Cardiac muscle cell (in vitro differentiated cells and primary cell): ENCODE measurements around the gene TUBA3E. TPM values are rescaled to one million over a fixed set of nuclear protein-coding genes. Genes with fewer than 3 reads are reported as not detected.
"Not testable (repeated sequence)": the region's sequence is repeated elsewhere in the genome, so short reads cannot be mapped to it uniquely, and the experiment has no call there.

Experiments
- DNase-seq, 2 donors: peaks; one replicate each; pipeline versions ENCODE4 v3.0.0 to v3.0.0-alpha.2; 2010 to 2017; ENCODE audit warnings: low read depth in 1 of 2, low spot score in 1 of 2
- H3K27ac ChIP-seq: fragments of 200-600 bp; sonication (generic); 2 replicates; pipeline ENCODE4 v1.5.1; 2016
- H3K27me3 ChIP-seq: fragments of 200-600 bp; sonication (generic); 2 replicates; pipeline ENCODE4 v1.6.0; 2016; ENCODE audit warnings: control low read depth
- H3K36me3 ChIP-seq: fragments of 200-600 bp; sonication (generic); 2 replicates; pipeline ENCODE4 v1.5.1; 2016; ENCODE audit warnings: control low read depth
- H3K4me1 ChIP-seq: fragments of 200-600 bp; sonication (generic); 2 replicates; pipeline ENCODE4 v1.8.1; 2017; ENCODE audit warnings: low read depth, mild to moderate bottlenecking, mixed run types
- H3K4me3 ChIP-seq: fragments of 200-600 bp; sonication (generic); 2 replicates; pipeline ENCODE4 v1.5.1; 2016; ENCODE audit warnings: mild to moderate bottlenecking
- H3K9me3 ChIP-seq: fragments of 200-600 bp; sonication (generic); 2 replicates; pipeline ENCODE4 v1.5.1; 2017; ENCODE audit warnings: low read depth, mild to moderate bottlenecking, control low read depth
- polyA plus RNA-seq: library from polyadenylated mRNA; unstranded; fragments of >200 nt; fragmentation: Nextera tagmentation; extraction: Ambion mirVana; gene quantifications from 2 replicates; pipeline ENCODE4 v1.2.1, GENCODE V29; 2016
- total RNA-seq: library from RNA; depleted of rRNA; stranded (reverse); fragments of >200 nt; gene quantifications from 2 replicates; pipeline ENCODE4 v1.2.3, GENCODE V29; 2016
- TF ChIP-seq, protein P1 (sequence below): IDR thresholded peaks from 2 replicates; pipeline ENCODE4 v1.5.1; 2012; ENCODE audit warnings: low read depth, mild to moderate bottlenecking, low read length

Gene TUBA3E
- total and polyA plus RNA-seq, 2 experiments from 2014 or later = not detected

DNA sequence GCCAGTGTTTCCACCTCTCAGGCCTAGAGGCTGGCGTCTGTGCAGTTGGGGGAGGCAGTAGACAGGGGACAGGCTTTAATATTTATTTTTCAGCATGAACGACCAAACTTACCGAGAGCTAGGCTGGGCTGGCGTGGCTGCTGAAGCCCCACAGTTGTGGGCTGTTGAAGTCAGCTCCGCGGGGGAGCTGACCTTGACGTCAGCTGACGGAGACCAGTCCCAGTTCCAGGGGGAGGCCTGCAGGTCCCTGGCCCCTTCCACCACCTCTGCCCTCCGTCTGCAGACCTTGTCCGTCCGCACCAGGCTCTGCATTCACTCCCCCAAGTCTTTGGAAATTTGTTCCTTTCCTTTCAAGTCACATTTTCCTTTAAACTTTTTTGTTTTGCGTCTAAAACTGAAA lies 33.4 kb upstream of the TUBA3E start:
- Histone ChIP-seq H3K27me3 (no peaks in the 10 kb centered on the region), H3K27ac (no peak overlapping the region), H3K36me3 (no peaks in the 10 kb centered on the region), H3K4me3 (no peak overlapping the region), H3K9me3 (no peaks in the 10 kb centered on the region), H3K4me1 (no peaks in the 10 kb centered on the region)
- DNase-seq = no peak
- TF ChIP-seq, protein P1, sequence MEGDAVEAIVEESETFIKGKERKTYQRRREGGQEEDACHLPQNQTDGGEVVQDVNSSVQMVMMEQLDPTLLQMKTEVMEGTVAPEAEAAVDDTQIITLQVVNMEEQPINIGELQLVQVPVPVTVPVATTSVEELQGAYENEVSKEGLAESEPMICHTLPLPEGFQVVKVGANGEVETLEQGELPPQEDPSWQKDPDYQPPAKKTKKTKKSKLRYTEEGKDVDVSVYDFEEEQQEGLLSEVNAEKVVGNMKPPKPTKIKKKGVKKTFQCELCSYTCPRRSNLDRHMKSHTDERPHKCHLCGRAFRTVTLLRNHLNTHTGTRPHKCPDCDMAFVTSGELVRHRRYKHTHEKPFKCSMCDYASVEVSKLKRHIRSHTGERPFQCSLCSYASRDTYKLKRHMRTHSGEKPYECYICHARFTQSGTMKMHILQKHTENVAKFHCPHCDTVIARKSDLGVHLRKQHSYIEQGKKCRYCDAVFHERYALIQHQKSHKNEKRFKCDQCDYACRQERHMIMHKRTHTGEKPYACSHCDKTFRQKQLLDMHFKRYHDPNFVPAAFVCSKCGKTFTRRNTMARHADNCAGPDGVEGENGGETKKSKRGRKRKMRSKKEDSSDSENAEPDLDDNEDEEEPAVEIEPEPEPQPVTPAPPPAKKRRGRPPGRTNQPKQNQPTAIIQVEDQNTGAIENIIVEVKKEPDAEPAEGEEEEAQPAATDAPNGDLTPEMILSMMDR = no peak

DNA sequence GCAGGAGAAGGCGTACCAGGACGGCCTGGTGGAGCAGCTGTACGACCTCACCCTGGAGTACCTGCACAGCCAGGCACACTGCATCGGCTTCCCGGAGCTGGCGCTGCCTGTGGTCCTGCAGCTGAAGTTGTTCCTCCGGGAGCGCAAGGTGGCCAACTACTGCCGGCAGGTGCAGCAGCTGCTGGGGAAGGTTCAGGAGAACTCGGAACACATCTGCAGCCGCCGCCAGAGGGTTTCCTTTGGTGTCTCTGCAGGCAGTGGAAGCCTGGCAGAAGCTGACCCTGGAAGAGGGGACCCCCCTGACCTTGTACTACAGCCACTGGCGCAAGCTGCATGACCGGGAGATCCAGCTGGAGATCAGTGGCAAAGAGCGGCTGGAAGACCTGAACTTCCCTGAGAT lies 32.7 kb upstream of the TUBA3E start:
- H3K27me3 ChIP-seq, H3K9me3 ChIP-seq, H3K27ac ChIP-seq, DNase-seq, H3K36me3 ChIP-seq, H3K4me3 ChIP-seq, H3K4me1 ChIP-seq: not testable (repeated sequence)

DNA sequence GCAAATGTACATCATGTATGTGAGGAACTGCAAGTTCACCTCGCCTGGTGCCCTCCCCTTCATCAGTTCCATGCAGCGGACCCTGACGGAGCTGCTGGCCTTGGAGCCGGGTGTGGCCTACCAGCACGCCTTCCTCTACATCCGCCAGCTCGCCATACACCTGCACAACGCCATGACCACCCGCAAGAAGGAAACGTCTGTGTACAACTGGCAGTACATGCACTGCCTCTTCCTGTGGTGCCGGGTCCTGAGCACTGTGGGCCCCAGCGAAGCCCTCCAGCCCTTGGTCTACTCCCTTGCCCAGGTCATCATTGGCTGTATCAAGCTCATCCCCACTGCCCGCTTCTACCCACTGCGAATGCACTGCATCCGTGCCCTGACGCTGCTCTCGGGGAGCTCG lies 32.1 kb upstream of the TUBA3E start:
- H3K9me3 ChIP-seq, H3K27me3 ChIP-seq, H3K4me3 ChIP-seq, DNase-seq, H3K36me3 ChIP-seq, H3K4me1 ChIP-seq, H3K27ac ChIP-seq: not testable (repeated sequence)

DNA sequence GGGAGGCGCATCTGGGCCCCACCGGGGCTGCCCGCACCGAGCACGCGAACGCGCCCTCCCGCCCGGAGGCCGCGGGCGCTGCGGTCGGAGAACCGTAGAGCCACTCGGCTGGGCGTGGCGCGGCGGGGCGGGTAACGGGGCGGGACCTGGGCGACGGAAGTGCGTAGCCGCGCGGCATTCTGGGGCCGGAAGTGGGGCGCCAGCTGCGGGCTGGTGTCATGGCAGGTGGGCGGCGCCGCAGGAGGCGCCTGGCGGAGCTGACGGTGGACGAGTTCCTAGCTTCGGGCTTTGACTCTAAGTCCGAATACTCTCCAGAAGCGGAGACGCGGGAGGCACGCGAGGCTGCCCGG lies 30.9 kb upstream of the TUBA3E start:
- H3K4me3 ChIP-seq, H3K27ac ChIP-seq, H3K36me3 ChIP-seq, H3K4me1 ChIP-seq, H3K27me3 ChIP-seq, H3K9me3 ChIP-seq: not testable (repeated sequence)
- DNase-seq = peak in 1 of 2 donors; percentile 42

DNA sequence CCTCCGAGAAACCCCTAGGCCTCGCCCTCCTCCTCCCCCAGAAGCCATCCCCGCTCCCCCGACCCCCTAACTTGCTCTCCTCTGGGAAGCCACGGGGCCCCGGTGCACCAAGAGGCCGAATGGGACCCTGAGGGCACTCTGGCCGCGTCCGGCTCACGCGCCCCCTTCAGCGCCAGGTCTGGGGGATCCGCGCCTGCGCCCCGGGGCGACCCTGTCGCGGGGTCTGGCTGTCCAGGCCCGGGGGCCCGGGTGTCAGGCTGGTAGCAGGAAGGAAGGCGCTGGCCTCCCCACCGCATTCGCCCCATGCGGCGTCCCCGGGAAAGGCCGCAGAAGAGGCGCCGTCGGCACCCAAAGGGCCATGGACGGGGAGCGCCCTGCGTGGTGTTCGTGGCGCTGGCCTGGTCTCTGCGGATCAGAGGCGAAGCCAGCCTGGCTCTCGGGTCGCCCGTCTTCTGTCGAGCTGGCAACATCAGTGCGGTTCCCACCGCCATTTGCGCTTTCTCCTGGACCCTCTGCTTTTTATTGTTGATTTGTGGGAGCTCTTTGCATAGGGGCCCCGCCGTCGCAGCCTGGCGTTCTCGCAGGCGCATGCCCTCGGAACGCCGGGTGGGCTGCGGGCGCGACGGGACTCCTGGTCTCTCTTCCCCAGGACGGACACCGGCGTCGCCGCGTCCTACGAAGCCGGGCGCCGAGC lies 30.4 kb upstream of the TUBA3E start:
- H3K4me3 ChIP-seq, H3K4me1 ChIP-seq, DNase-seq, H3K27me3 ChIP-seq, H3K9me3 ChIP-seq, H3K36me3 ChIP-seq, H3K27ac ChIP-seq: not testable (repeated sequence)

GRCh38 chr2:130228005-130228404 lies 29.8 kb upstream of the TUBA3E start:
- not testable (repeated sequence) for H3K9me3 ChIP-seq, H3K36me3 ChIP-seq, H3K27me3 ChIP-seq, H3K27ac ChIP-seq, DNase-seq, H3K4me3 ChIP-seq, H3K4me1 ChIP-seq

DNA sequence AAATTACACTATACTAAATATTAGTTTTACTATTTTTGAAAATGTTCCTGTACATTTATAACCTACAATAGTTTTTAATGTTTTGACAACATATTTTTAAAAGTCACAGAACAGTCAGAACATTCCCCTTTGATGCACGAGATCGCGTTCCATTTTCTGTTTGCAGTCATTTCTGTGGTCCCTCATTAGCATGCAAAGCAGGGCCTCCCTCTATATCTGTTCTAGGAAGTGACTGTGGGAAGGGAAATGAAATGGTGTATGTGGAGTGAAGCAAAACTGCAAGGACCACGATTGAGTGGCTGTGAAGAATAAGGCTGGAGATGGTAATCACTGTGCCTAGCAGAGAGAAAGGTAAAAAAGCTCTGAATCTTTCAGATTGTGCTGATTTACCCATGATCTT lies 24.3 kb upstream of the TUBA3E start:
- not testable (repeated sequence) for DNase-seq, H3K4me1 ChIP-seq, H3K4me3 ChIP-seq, H3K9me3 ChIP-seq, H3K36me3 ChIP-seq, H3K27me3 ChIP-seq, H3K27ac ChIP-seq

DNA sequence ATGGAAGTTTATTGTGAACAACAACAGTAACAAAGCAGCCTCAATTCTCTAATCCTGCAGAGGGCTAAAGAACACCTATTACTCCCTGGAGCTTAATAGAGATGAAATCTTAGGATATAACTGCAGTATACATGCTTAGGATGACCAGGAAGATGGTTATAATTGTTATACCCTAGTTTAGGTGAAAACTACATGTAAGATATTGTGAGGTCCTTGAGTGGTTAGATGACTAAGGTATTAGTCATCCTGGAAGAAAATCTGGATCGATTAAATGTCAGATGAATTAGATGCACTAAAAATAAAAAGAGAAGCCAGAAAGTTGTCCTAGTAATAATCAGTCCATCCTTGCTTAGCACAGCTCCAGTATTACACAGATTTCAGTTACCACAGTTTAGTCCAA lies 22.3 kb upstream of the TUBA3E start:
- not testable (repeated sequence) for DNase-seq, H3K36me3 ChIP-seq, H3K4me1 ChIP-seq, H3K27ac ChIP-seq, H3K9me3 ChIP-seq, H3K27me3 ChIP-seq, H3K4me3 ChIP-seq

DNA sequence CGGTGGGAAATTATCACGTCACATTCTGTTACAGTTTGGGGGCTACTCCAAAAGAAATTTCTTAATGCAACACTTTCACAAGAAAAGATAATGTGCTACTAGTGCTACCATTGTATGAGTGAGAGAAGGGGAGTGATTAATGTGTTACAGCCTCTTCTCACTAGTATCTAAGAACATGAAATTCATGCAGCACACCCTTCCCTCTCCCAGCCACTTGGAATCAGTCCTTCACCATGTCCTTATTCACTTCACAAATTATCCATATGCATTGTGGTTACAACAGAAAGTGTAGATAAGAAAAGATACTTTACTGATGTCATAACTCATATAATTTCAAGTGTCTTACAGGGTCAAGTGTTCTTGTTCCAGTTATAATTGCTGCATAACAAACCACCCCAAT lies 20.9 kb upstream of the TUBA3E start:
- H3K9me3 ChIP-seq, DNase-seq, H3K4me3 ChIP-seq, H3K27ac ChIP-seq, H3K36me3 ChIP-seq, H3K4me1 ChIP-seq: not testable (repeated sequence)
- peaks cover 12% of the 10 kb centered on the region for H3K27me3 ChIP-seq

DNA sequence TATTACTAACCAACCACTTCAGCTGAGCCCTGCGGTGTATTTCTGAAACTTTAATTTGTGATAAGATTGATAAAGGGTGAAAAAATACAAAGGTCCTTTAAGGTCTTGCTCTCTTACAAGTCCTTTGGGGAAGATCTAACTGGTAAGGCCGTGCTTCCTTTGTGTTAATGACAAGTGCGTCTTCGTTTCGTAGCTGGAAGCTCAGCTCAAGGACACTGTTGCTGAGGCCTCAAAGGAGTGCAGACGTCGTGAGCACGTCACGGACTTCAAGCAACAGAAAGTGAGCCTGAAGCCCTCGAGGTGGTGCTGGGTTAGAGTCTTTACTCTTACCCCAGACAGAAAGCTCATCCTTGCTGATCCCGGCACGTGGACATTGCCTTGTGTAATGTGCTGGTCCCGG lies 8.8 kb upstream of the TUBA3E start:
- H3K27me3 ChIP-seq, DNase-seq: not testable (repeated sequence)

GRCh38 chr2:130203150-130203549 lies 4.9 kb upstream of the TUBA3E start:
- H3K4me3 ChIP-seq, H3K27ac ChIP-seq, H3K9me3 ChIP-seq, DNase-seq, H3K4me1 ChIP-seq, H3K36me3 ChIP-seq, H3K27me3 ChIP-seq: not testable (repeated sequence)

More for the DNA sequence above, 8.8 kb upstream of the TUBA3E start:
- not testable (repeated sequence) for H3K36me3 ChIP-seq, H3K9me3 ChIP-seq, H3K4me1 ChIP-seq, H3K4me3 ChIP-seq, H3K27ac ChIP-seq

DNA sequence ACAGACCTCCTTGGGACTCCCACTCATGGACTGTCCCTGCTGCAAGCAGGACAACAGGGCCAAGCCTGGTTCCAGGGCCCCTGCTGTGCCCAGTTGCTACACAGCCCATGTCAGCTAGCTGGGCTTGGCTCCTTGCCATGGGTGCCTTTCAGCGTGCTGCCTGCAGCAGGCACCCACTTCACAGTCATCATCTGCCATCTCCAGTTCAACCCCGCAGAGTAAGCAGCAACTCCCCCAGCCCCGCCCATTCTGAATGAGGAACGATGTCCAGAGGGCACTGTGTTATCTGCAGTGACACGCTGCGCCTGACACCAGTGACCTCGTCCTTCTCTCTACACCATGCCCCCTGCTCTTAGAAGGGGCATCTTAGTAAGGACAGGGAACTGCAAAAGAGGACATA lies 4.3 kb upstream of the TUBA3E start:
- DNase-seq, H3K4me1 ChIP-seq, H3K27me3 ChIP-seq, H3K27ac ChIP-seq, H3K9me3 ChIP-seq, H3K4me3 ChIP-seq, H3K36me3 ChIP-seq: not testable (repeated sequence)

DNA sequence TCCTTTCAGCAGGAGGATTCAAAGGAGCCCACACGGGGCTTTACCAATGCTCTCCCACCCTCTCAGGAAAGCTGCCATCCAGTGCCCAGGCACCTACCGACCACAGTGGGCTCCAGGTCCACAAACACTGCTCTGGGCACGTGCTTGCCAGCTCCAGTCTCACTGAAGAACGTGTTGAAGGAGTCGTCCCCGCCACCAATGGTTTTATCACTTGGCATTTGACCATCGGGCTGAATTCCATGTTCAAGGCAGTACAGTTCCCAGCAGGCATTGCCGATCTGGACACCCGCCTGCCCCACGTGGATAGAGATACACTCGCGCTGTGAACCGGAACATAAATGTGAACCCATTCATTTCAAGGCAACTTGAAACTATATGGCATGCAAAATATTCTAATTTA lies 2.2 kb downstream of the TUBA3E start:
- H3K4me1 ChIP-seq, DNase-seq, H3K9me3 ChIP-seq, H3K27ac ChIP-seq, H3K27me3 ChIP-seq, H3K36me3 ChIP-seq, H3K4me3 ChIP-seq: not testable (repeated sequence)

DNA sequence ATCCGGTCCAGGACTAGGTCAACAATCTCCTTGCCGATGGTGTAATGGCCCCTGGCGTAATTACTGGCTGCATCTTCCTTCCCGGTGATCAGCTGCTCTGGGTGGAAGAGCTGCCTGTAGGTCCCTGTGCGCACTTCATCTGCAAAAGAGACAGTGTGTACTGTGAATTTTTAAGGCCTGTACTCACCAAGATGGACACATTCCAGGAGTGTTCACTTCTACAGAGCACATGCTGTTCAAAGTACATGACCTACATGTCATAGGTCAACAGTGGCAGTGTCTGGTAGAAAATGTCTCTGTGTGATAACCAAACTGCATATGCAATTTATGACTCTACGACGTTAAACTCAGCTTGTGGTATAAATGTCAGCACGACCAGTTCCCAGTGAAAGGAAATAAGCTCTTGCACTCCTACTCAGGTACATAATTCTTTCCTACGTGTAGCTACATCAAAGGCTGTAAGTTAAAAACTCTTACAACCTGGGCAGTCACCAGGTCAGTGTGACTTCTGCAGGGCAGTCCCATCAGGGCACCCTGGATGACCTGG lies 3.1 kb downstream of the TUBA3E start:
- H3K27ac ChIP-seq, H3K4me1 ChIP-seq, DNase-seq, H3K27me3 ChIP-seq, H3K9me3 ChIP-seq, H3K36me3 ChIP-seq, H3K4me3 ChIP-seq: not testable (repeated sequence)
